ENCODE data around the gene ATP11A. TPM values are rescaled to one million over a fixed set of nuclear protein-coding genes. Genes with fewer than 3 reads are reported as not detected.

The ATP11A gene
- total RNA-seq, 1 donor from 2014 or later: 109 TPM

GRCh38 chr13:112730157-112730671 is 40.4 kb downstream of the ATP11A start:
- no peak for TF ChIP-seq CTCF (IDR thresholded peaks at IDR 0.05; ENCODE audit: unreplicated experiment)
- H3K36me3 Mint-ChIP-seq (ENCODE audit: insufficient read depth): peaks cover 9% of the 10 kb centered on the region
- DNase-seq (ENCODE audit: low spot score, unreplicated experiment): no peak
- H3K4me3 Mint-ChIP-seq (ENCODE audit: low read depth): no peak overlapping the region
- peaks cover 55% of the 10 kb centered on the region for H3K4me1 Mint-ChIP-seq (ENCODE audit: low read depth)
- H3K27me3 Mint-ChIP-seq: no peaks in the 10 kb centered on the region
- H3K27ac Mint-ChIP-seq: peak overlapping the region; percentile 52
- H3K9me3 Mint-ChIP-seq (ENCODE audit: low read depth): no peaks in the 10 kb centered on the region

DNA sequence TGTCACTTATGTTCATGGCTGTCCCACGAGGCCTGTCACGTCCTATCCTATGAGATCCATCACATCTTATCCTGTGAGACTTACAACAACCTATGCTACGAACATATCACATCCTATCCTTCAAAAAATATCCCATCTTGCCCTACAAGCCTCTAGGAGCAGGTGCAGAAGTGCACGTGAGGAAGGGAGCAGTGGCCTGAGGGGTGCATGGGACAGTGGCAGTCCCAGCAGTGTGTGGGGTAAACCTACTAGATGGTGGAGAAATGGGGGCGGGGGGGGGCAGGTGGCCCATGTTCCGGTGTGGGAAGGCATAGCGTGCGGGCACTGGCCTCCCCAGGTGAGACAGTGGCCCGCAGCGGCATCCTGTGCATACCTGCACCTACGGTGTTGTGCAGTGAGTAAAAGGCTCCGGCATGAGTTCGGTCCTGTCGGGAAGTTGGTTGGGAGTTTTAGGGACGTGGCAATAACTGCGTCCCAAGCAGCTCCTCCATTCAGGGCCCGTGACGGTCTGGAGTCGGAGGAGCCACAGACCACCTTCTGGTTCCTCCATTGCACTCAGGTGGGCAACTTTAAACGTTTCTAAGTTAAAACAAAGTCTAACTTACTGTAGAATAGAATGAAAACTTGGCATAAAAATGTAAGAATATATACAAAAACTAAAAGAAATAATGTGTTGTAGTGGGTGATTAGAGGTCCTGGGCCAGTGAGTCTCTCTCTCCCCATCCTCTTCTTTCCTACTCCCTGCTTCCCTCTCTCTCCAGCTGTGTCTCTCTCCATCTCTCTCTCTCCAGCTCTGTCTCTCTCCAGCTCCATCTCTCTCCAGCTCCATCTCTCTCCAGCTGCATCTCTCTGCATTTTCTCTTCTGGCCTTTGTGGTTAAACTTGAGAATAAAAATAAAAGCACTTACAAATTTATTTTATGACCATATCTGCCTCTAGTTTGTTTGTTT is 42.1 kb downstream of the ATP11A start:
- TF ChIP-seq CTCF (IDR thresholded peaks at IDR 0.05; ENCODE audit: unreplicated experiment): no peak
- peaks cover 9% of the 10 kb centered on the region for H3K36me3 Mint-ChIP-seq (ENCODE audit: insufficient read depth)
- no peak overlapping the region for H3K4me3 Mint-ChIP-seq (ENCODE audit: low read depth)
- H3K9me3 Mint-ChIP-seq (ENCODE audit: low read depth): no peaks in the 10 kb centered on the region
- H3K27me3 Mint-ChIP-seq: no peaks in the 10 kb centered on the region
- H3K4me1 Mint-ChIP-seq (ENCODE audit: low read depth): peaks cover 42% of the 10 kb centered on the region
- peak overlapping the region; percentile 80 for H3K27ac Mint-ChIP-seq
- no peak for DNase-seq (ENCODE audit: low spot score, unreplicated experiment)

- Mint-ChIP-seq H3K27ac (no peak overlapping the region), H3K4me3 (ENCODE audit: low read depth) (no peak overlapping the region), H3K36me3 (ENCODE audit: insufficient read depth) (peaks cover 9% of the 10 kb centered on the region), H3K27me3 (no peaks in the 10 kb centered on the region), H3K9me3 (ENCODE audit: low read depth) (no peaks in the 10 kb centered on the region), H3K4me1 (ENCODE audit: low read depth) (peaks cover 39% of the 10 kb centered on the region)
- no peak for TF ChIP-seq CTCF (IDR thresholded peaks at IDR 0.05; ENCODE audit: unreplicated experiment)
- DNase-seq (ENCODE audit: low spot score, unreplicated experiment): no peak
Measured at GRCh38 chr13:112732679-112733078, 42.8 kb downstream of the ATP11A start.

- H3K4me3 Mint-ChIP-seq (ENCODE audit: low read depth): no peak overlapping the region
- peaks cover 9% of the 10 kb centered on the region for H3K36me3 Mint-ChIP-seq (ENCODE audit: insufficient read depth)
- no peak for DNase-seq (ENCODE audit: low spot score, unreplicated experiment)
- TF ChIP-seq CTCF (IDR thresholded peaks at IDR 0.05; ENCODE audit: unreplicated experiment): no peak
- no peaks in the 10 kb centered on the region for H3K9me3 Mint-ChIP-seq (ENCODE audit: low read depth)
- H3K27ac Mint-ChIP-seq: peak overlapping the region; percentile 82
- no peaks in the 10 kb centered on the region for H3K27me3 Mint-ChIP-seq
- H3K4me1 Mint-ChIP-seq (ENCODE audit: low read depth): peaks cover 39% of the 10 kb centered on the region
Measured at GRCh38 chr13:112733112-112733511, 43.3 kb downstream of the ATP11A start.

- no peaks in the 10 kb centered on the region for H3K9me3 Mint-ChIP-seq (ENCODE audit: low read depth)
- peaks cover 38% of the 10 kb centered on the region for H3K4me1 Mint-ChIP-seq (ENCODE audit: low read depth)
Measured at GRCh38 chr13:112733661-112734379, 44.0 kb downstream of the ATP11A start.

More at GRCh38 chr13:112733661-112734379, 44.0 kb downstream of the ATP11A start:
- Mint-ChIP-seq H3K27ac (peak overlapping the region; percentile 29), H3K36me3 (ENCODE audit: insufficient read depth) (peaks cover 6% of the 10 kb centered on the region), H3K27me3 (no peaks in the 10 kb centered on the region), H3K4me3 (ENCODE audit: low read depth) (no peak overlapping the region)
- no peak for DNase-seq (ENCODE audit: low spot score, unreplicated experiment)
- TF ChIP-seq CTCF (IDR thresholded peaks at IDR 0.05; ENCODE audit: unreplicated experiment): no peak
